NCI-H2196 (cell line): ENCODE measurements around the gene TSEN15.

ENCODE experiments used
- DNase-seq: peaks from one replicate; lab custom pipeline; 2025; ENCODE audit not compliant: unreplicated experiment; lab: John Stamatoyannopoulos, UW

TSEN15 gene

GRCh38 chr1:184051485-184052193, at the start of gene TSEN15:
Gene TSEN15, plus strand, starts transcription at chr1:184051730. Its CDS starts 26 bp downstream, at chr1:184051756.
- peak; percentile 76 for DNase-seq

GRCh38 chr1:184002071-184002470, 49.5 kb upstream of the TSEN15 start:
- peak; percentile 53 for DNase-seq

GRCh38 chr1:184004935-184005334, 46.6 kb upstream of the TSEN15 start:
- no peak for DNase-seq

- DNase-seq = no peak
Observed at GRCh38 chr1:184005506-184005905, 46.0 kb upstream of the TSEN15 start.

GRCh38 chr1:184010788-184011187, 40.7 kb upstream of the TSEN15 start:
- no peak for DNase-seq

GRCh38 chr1:184012187-184012586, 39.3 kb upstream of the TSEN15 start:
- no peak for DNase-seq

GRCh38 chr1:184014271-184014670, 37.3 kb upstream of the TSEN15 start:
- no peak for DNase-seq

GRCh38 chr1:184016169-184016568, 35.4 kb upstream of the TSEN15 start:
- no peak for DNase-seq

- no peak for DNase-seq
Observed at GRCh38 chr1:184017306-184017705, 34.2 kb upstream of the TSEN15 start.

GRCh38 chr1:184018622-184019021, 32.9 kb upstream of the TSEN15 start:
- no peak for DNase-seq

GRCh38 chr1:184019069-184019468, 32.5 kb upstream of the TSEN15 start:
- DNase-seq = no peak

GRCh38 chr1:184019506-184019905, 32.0 kb upstream of the TSEN15 start:
- DNase-seq = no peak

GRCh38 chr1:184020328-184020727, 31.2 kb upstream of the TSEN15 start:
- no peak for DNase-seq

GRCh38 chr1:184020855-184021254, 30.7 kb upstream of the TSEN15 start:
- DNase-seq = no peak

- peak; percentile 31 for DNase-seq
Observed at GRCh38 chr1:184021728-184022127, 29.8 kb upstream of the TSEN15 start.

- DNase-seq = no peak
Observed at GRCh38 chr1:184022668-184023067, 28.9 kb upstream of the TSEN15 start.

- DNase-seq = peak; percentile 4
Observed at GRCh38 chr1:184023171-184023570, 28.4 kb upstream of the TSEN15 start.

GRCh38 chr1:184025242-184025675, 26.3 kb upstream of the TSEN15 start:
- peak; percentile 87 for DNase-seq

GRCh38 chr1:184027826-184028695, 23.5 kb upstream of the TSEN15 start:
- DNase-seq = no peak

GRCh38 chr1:184028854-184029623, 22.5 kb upstream of the TSEN15 start:
- DNase-seq = peak; percentile 48

- no peak for DNase-seq
Observed at GRCh38 chr1:184030433-184031091, 21.0 kb upstream of the TSEN15 start.
